Glomerular endothelial cell (primary cell): ENCODE data around the gene TATDN2. TPM values are rescaled to one million over a fixed set of nuclear protein-coding genes. Genes with fewer than 3 reads are reported as not detected.

Experiments used
- DNase-seq: peaks from one replicate; pipeline ENCODE4 v3.0.0-alpha.2; 2011; ENCODE audit warnings: low read depth, low spot score; ENCODE audit errors: extremely low read depth
- total RNA-seq: library from RNA; depleted of rRNA; stranded (reverse); fragments of >200 nt; gene quantifications from 2 replicates; pipeline ENCODE4 v1.2.3, GENCODE V29; 2015

TATDN2 gene
- total RNA-seq, 1 donor from 2014 or later = 19.5 TPM

GRCh38 chr3:10234526-10235230, 13.6 kb upstream of the TATDN2 start:
- DNase-seq = no peak

DNA sequence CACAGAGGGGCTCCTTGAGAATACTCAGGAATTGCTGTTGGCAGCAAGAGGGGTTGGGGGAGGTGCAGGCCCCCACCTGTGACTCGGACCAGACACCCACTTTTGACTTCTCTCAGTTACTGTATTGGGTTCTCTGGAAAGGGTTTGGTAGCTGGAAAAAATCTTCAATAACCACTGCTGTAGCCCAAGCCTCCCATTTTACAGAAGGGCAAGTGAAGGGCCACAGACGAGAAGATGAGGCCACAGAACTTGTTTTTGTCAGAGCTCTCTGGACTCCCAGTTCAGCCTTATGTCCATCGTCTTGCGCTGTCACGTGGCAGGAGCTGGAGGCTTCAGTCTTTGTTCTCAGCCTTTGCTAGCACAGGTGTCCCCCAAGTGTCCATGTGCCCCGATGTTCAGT, 12.7 kb upstream of the TATDN2 start:
- no peak for DNase-seq

DNA sequence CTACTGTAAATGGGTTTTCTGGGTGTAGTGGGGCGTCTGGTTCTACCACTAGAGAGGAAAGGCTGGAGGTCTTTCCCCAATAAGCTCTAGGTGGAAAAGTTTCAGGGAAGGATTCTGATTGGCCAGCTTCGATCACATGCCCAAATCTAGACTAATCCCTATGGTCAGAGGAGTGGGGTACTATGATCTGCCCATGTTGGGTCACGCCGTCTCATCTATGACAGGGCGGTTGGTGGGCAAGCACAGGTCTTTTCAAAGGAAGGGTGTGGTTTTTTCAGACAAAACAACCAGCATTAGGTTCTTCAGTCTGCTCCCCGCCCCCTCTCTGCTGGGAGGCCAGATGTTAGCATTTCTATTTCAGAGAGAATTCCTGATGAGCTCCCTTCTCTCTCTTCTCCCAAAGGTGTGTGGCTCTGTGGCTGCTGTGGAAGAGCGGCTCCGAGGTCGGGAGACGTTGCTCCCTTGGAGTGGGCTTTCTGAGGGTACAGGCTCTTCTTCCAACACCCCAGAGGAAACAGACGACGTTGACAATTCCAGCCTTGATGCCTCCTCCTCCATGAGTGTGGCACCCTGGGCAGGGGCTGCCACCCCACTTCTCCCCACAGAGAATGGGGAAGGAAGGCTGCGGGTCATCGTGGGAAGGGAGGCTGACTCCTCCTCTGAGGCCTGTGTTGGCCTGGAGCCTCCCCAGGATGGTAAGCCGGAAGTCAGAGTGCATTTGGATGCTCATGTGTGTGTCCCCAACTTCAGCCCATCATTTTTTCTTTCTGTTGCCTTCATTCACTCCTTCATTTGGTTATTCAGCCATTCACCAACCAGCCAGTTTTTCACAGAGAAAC, 9.7 kb upstream of the TATDN2 start:
- no peak for DNase-seq

DNA sequence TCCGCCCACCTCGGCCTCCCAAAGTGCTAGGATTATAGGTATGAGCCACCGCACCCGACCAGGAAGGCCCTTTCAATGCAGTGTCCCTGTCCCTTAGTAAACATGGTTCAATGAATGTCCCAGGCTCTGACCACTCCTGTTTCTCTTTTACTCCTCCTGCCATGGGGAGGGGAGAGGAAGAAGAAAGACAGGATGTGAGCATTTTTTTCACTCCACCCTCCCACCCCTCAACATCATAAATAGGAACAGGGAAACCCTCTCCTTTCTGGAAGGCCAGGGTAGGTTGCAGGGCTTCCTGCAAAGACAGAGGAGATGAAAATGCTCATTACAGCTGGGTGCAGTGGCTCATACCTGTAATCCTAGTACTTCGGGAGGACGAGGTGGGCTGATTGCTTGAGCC, 7.5 kb upstream of the TATDN2 start:
- no peak for DNase-seq

DNA sequence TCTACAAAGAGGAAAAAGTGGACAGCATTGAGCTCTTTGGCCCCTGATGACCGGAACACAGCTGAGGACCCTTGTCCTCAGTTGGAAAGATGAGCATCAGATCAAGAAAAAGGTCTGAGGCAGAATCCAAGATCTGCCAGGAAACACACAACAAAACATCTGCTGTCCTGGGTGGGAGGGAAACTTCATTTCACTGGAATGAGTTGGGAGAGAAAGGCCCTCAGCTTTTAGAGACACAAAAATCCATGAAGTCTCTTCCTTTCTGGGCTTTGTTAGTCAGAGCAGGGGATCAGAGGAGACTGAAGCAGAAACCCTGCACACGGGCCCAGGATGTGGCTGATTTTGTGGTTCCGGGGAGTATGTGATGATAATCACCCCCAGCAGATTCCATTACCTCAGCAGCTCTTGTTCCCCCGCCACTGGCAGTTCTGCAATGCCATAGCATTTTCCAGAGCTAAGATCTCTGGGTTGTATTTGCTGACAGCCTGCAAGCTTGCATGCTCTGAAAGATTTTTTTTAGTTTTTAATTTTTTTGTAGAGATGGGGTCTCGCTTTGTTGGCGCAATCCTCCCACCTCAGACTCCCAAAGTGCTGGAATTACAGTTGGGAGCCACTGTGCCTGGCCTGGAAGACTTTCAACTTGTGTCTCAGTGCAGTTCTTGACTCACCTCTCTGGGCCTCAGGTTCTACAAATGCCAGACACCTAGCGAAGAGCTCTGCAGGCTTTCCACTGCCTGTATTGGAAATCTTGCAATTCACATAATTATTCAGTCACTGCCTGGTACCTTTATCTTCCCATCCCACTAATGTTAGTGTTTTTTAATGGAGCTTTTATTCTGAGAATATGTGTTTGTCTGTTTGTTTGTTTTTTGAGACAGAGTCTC, 5.8 kb upstream of the TATDN2 start:
- DNase-seq = no peak

DNA sequence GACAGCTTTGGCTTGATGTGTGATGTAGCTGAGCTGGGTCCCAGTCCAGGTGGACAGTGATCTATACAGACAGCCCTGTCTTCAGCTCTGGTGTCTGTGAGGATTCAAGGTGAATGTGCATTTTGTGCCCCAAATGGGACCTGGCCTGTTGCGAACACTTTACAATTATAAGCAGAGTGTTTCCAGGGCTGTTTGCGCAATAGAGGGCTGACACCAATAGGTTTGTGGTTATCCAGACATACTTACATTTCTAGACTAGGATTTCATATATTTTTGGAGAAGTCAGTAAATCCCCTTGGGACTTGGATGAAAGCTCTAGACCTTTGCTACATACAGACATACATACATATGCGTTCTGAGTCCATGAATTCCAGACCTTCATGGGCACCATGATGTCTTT, 4.2 kb upstream of the TATDN2 start:
- DNase-seq = no peak

DNA sequence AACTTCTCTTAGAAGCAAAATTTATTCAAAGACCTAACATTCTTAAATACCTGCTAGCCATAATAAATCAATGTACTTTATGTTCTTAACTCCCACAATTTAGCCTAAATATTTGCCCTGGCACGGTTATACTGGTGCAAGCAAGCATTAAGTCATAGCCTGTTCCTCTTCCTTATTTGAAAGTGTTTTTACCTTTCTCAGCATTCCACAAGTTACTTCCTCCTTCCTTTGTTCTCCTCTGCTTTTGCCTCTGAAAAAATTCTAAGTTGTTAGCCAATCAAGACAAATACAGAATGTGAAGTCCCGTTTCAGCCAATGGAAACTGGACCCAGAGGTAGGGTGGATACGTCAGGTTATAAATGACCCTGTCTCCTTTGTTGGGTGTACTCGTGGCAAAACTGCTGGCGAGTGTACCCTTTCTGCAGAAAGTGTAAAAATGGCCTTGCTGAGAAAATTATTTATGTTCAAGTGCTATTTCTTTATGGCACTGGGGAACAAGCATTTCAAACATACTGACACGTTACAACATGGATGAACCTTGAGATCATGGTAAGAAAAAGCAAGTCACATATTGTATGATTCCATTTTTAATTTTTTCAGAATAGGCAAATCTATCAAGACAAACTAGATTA, 3.1 kb upstream of the TATDN2 start:
- no peak for DNase-seq

DNA sequence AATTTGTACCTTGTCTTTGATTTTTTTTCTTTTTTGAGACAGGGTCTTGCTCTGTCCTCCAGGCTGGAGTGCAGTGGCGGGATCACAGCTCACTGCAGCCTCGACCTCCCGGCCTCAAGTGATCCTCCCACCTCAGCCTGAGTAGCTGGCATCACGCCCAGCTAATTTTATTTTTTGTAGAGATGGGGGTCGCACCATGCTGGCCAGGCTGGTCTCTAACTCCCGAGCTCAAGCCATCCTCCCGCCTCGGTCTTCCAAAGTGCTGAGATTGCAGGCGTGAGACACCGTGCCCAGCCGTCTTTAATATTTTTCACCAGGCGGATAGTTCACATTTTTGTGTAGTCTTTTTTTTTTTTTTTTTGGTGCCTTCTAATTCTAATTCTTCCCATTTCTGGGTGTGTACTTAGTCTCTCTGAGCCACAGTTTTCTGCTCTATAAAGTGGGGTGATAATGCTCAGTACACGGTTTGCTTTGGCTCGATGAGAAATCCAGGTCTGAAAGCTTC, 528 bp upstream of the TATDN2 start:
- DNase-seq = no peak

- no peak for DNase-seq
Measured at GRCh38 chr3:10248984-10249748, 907 bp downstream of the TATDN2 start.

DNA sequence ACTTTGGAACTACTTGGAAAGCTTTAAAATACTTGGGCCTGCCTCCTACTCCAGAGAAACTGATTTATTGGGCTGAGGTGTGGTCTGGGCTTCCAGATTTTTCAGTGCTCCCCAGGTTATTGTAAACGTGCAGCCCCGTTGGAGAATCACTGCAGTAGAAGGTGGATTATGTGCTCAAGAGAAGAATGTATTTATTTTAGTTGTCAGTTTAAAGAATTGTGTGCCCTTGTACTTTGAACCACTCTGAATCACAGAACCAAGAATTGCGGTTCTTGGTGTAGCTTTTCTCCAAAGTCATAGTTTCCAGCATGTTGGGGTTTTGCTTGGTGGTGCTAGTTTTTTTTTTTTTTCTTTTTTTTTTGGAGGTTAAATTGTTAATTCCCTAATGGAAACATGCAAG, 1.6 kb downstream of the TATDN2 start:
- no peak for DNase-seq

- DNase-seq = no peak
Measured at GRCh38 chr3:10251006-10251405, 2.7 kb downstream of the TATDN2 start.

- DNase-seq = no peak
Measured at GRCh38 chr3:10253731-10254130, 5.5 kb downstream of the TATDN2 start.

GRCh38 chr3:10255835-10256234, 7.6 kb downstream of the TATDN2 start:
- no peak for DNase-seq

- DNase-seq = no peak
Measured at GRCh38 chr3:10259036-10259435, 10.8 kb downstream of the TATDN2 start.

GRCh38 chr3:10259798-10260197, 11.5 kb downstream of the TATDN2 start:
- no peak for DNase-seq

GRCh38 chr3:10260211-10260701, 12.0 kb downstream of the TATDN2 start:
- no peak for DNase-seq

DNA sequence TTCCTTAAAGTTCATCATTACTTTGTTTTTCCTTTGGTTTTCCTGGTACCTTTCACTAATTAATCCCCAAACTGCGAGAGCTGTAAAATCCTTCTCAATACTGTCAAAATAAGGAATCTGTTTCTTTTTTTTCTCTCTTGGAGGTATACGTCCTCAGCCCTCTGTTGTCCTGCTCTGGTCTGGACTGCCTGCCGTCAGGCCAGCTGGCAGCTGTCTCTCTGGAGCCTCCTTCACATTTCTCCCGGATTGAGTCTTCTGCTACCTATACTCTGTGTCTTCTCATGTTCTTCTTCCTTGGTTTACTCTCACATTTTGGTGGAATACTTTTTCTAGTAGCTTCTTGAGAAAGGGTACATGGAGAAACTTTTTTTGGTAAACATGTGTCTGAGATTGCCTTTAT, 13.8 kb downstream of the TATDN2 start:
- DNase-seq = no peak

GRCh38 chr3:10263646-10264363, 15.5 kb downstream of the TATDN2 start:
- DNase-seq = no peak

DNA sequence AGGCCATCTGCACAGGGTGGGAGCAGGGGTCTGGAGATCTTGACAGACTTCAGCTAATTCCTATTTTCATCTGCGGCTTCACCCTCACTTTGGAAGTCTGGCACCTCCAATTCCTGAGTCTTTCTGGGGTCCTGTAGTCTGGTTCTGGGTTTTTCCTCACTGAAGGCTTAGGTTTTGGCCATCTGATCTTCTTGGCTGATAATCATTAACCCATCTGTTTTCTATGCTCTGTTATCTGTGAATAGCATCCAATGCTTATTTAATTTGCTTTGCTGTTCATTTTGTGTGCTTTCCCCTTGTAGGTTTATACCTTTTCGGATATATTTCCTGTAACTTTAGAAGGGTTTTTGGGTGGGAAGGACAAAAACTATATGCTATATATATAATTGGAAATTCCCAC, 17.6 kb downstream of the TATDN2 start:
- DNase-seq = no peak
